H1 (cell line): ENCODE results near the gene ANKFY1. TPM values are rescaled to one million over a fixed set of nuclear protein-coding genes. Genes with fewer than 3 reads are reported as not detected.

Source experiments
- CTCF ChIA-PET: fragments of 300-600 bp; sonication (Branson Sonifier 250); formaldehyde crosslinking; loops from one replicate; lab custom pipeline; 2021; ENCODE audit not compliant: partially characterized antibody; lab: Charles Lee
- POLR2A ChIA-PET: fragments of 300-600 bp; sonication (Branson Sonifier 250); formaldehyde crosslinking; loops from one replicate; lab custom pipeline; 2021; ENCODE audit warnings: inconsistent platforms; ENCODE audit not compliant: partially characterized antibody; lab: Charles Lee
- DNase-seq, 2 experiments: peaks; one replicate each; pipeline versions ENCODE4 v3.0.0 to v3.0.0-alpha.2; 2010 to 2022; ENCODE audit warnings: low spot score in 2 of 2, low read depth in 1 of 2, mixed read lengths in 1 of 2
- FAIRE-seq: peaks from 2 replicates; lab custom pipeline; 2011; peaks lifted over from hg19 to GRCh38; lab: Jason Lieb, UNC
- H2AFZ ChIP-seq: 2 replicates; pipeline ENCODE4 v1.8.1; 2012; ENCODE audit warnings: low read length, inconsistent platforms
- H2AK5ac ChIP-seq: 2 replicates; pipeline ENCODE4 v1.6.1; 2013; ENCODE audit warnings: low read depth, low read length
- H2BK120ac ChIP-seq: replicated peaks from 2 replicates; pipeline ENCODE3; 2013; ENCODE audit warnings: low read depth, low read length, inconsistent platforms
- H2BK12ac ChIP-seq: 2 replicates; pipeline ENCODE4 v1.6.1; 2013; ENCODE audit warnings: low read depth, low read length
- H2BK15ac ChIP-seq: 2 replicates; pipeline ENCODE4 v1.6.1; 2013; ENCODE audit warnings: low read length
- H2BK20ac ChIP-seq: 2 replicates; pipeline ENCODE4 v1.6.1; 2013; ENCODE audit warnings: low read length
- H2BK5ac ChIP-seq: 2 replicates; pipeline ENCODE4 v1.6.1; 2013; ENCODE audit warnings: low read depth, low read length
- H3K14ac ChIP-seq: 2 replicates; pipeline ENCODE4 v1.6.1; 2013; ENCODE audit warnings: inconsistent platforms; ENCODE audit not compliant: insufficient read length
- H3K18ac ChIP-seq: 2 replicates; pipeline ENCODE4 v1.6.1; 2013; ENCODE audit warnings: low read length; ENCODE audit errors: extremely low read depth
- H3K23ac ChIP-seq: 2 replicates; pipeline ENCODE4 v1.6.1; 2013; ENCODE audit warnings: inconsistent platforms; ENCODE audit not compliant: insufficient read length
- H3K23me2 ChIP-seq: 2 replicates; pipeline ENCODE4 v1.6.1; 2013; ENCODE audit warnings: low read depth, low read length
- H3K27ac ChIP-seq: 2 replicates; pipeline ENCODE4 v1.6.1; 2011; ENCODE audit warnings: low read depth, low read length, inconsistent platforms
- H3K27me3 ChIP-seq, 4 experiments: replicated peaks in 1 of 4; 1 replicate in 1 of 4; 2 replicates in 3 of 4; pipeline versions ENCODE4 v1.6.1 to v1.8.1; 2011 to 2013; ENCODE audit warnings: low read length in 3 of 4, mild to moderate bottlenecking in 3 of 4, inconsistent platforms in 2 of 4, mixed read lengths in 2 of 4, moderate library complexity in 1 of 4; ENCODE audit not compliant: control insufficient read depth in 3 of 4, insufficient read depth in 3 of 4; ENCODE audit errors: extremely low read depth in 1 of 4
- H3K36me3 ChIP-seq, 4 experiments: 2 replicates each; pipeline versions ENCODE4 v1.6.1 to v1.8.1; 2011 to 2013; ENCODE audit warnings: mild to moderate bottlenecking in 4 of 4, low read length in 3 of 4, moderate library complexity in 2 of 4, control low read depth in 1 of 4, inconsistent platforms in 1 of 4; ENCODE audit not compliant: insufficient read depth in 4 of 4, control insufficient read depth in 2 of 4
- H3K4ac ChIP-seq: replicated peaks from 2 replicates; pipeline ENCODE3; 2013; ENCODE audit warnings: low read length, low read depth, mixed read lengths, inconsistent platforms; ENCODE audit not compliant: insufficient read length
- H3K4me1 ChIP-seq, 4 experiments: replicated peaks in 1 of 4; 1 replicate in 1 of 4; 2 replicates in 3 of 4; pipeline versions ENCODE4 v1.6.1 to v1.8.1; 2011 to 2013; ENCODE audit warnings: low read length in 3 of 4, inconsistent platforms in 2 of 4, mixed read lengths in 1 of 4; ENCODE audit not compliant: insufficient read depth in 4 of 4, control insufficient read depth in 3 of 4
- H3K4me2 ChIP-seq, 2 experiments: 2 replicates each; pipeline versions ENCODE4 v1.6.1 to v1.8.1; 2011 to 2013; ENCODE audit warnings: low read depth in 2 of 2, low read length in 2 of 2, control low read depth in 1 of 2, inconsistent platforms in 1 of 2, mild to moderate bottlenecking in 1 of 2; ENCODE audit not compliant: insufficient read depth in 1 of 2
- H3K4me3 ChIP-seq, 4 experiments: fragments of 200-600, 300-600 bp in 1 of 4; sonication (generic), shearing (Covaris generic), sonication (Bioruptor Twin) in 1 of 4; 2 replicates each; pipeline versions ENCODE4 v1.5.1 to v1.8.1; 2011 to 2016; ENCODE audit warnings: low read length in 4 of 4, low read depth in 3 of 4, control low read depth in 2 of 4, inconsistent platforms in 2 of 4, mild to moderate bottlenecking in 2 of 4, mixed read lengths in 1 of 4, moderate library complexity in 1 of 4; ENCODE audit not compliant: insufficient read depth in 2 of 4; ENCODE audit errors: extremely low read depth in 1 of 4
- H3K56ac ChIP-seq: replicated peaks from 2 replicates; pipeline ENCODE3; 2013; ENCODE audit warnings: low read depth, mild to moderate bottlenecking, mixed read lengths, low read length, inconsistent platforms; ENCODE audit not compliant: insufficient read length
- H3K79me1 ChIP-seq: 2 replicates; pipeline ENCODE4 v1.6.1; 2013; ENCODE audit warnings: low read depth, low read length, control low read depth
- H3K79me2 ChIP-seq, 2 experiments: 2 replicates each; pipeline versions ENCODE4 v1.6.1 to v1.8.1; 2012 to 2013; ENCODE audit warnings: low read length in 2 of 2, mild to moderate bottlenecking in 2 of 2, inconsistent platforms in 1 of 2; ENCODE audit not compliant: insufficient read depth in 2 of 2, control insufficient read depth in 1 of 2
- H3K9ac ChIP-seq, 4 experiments: replicated peaks in 1 of 4; 1 replicate in 1 of 4; 2 replicates in 3 of 4; pipeline versions ENCODE4 v1.6.1 to v1.8.1; 2011 to 2013; ENCODE audit warnings: low read depth in 3 of 4, low read length in 3 of 4, control low read depth in 2 of 4, mild to moderate bottlenecking in 2 of 4, moderate library complexity in 2 of 4, inconsistent platforms in 1 of 4; ENCODE audit errors: extremely low read depth in 1 of 4
- H3K9me3 ChIP-seq, 2 experiments: 2 replicates each; pipeline versions ENCODE4 v1.6.1 to v1.8.1; 2012 to 2013; ENCODE audit warnings: mild to moderate bottlenecking in 2 of 2, moderate library complexity in 2 of 2, control low read depth in 1 of 2, inconsistent platforms in 1 of 2, low read depth in 1 of 2, low read length in 1 of 2, mixed read lengths in 1 of 2; ENCODE audit not compliant: insufficient read depth in 2 of 2
- H4K20me1 ChIP-seq, 2 experiments: replicated peaks in 1 of 2; 2 replicates each; pipeline versions ENCODE3 to v1.8.1; 2011 to 2013; ENCODE audit warnings: inconsistent platforms in 2 of 2, low read length in 2 of 2, mild to moderate bottlenecking in 1 of 2; ENCODE audit not compliant: insufficient read depth in 2 of 2, control insufficient read depth in 1 of 2
- H4K5ac ChIP-seq: 2 replicates; pipeline ENCODE4 v1.6.1; 2013; ENCODE audit warnings: low read length, low read depth, mixed read lengths, inconsistent platforms; ENCODE audit not compliant: insufficient read length
- H4K8ac ChIP-seq: 2 replicates; pipeline ENCODE4 v1.8.0; 2013; ENCODE audit warnings: mild to moderate bottlenecking, moderate library complexity, low read length, inconsistent platforms; ENCODE audit not compliant: insufficient read depth; ENCODE audit errors: extremely low read depth
- H4K91ac ChIP-seq: replicated peaks from 2 replicates; pipeline ENCODE3; 2013; ENCODE audit warnings: low read length, mixed read lengths, inconsistent platforms; ENCODE audit not compliant: insufficient read length
- ASH2L ChIP-seq: fragments of 200-600, 300-600 bp; sonication (generic); IDR thresholded peaks from one replicate; pipeline ENCODE4 v1.7.1; 2017; ENCODE audit warnings: low read length
- RAD21 ChIP-seq, 2 experiments: IDR thresholded peaks in 1 of 2; conservative IDR thresholded peaks in 1 of 2; 2 replicates each; pipeline ENCODE4 v1.6.1; 2011; ENCODE audit warnings: low read depth in 2 of 2, low read length in 2 of 2, improper control_type of control experiment in 1 of 2, inconsistent platforms in 1 of 2, mild to moderate bottlenecking in 1 of 2, moderate library complexity in 1 of 2
- SIX5 ChIP-seq: IDR thresholded peaks from 2 replicates; pipeline ENCODE4 v1.6.1; 2011; ENCODE audit warnings: mild to moderate bottlenecking, low read depth, low read length
- WGBS, 2 experiments: shearing (Covaris generic) in 1 of 2; methylation state at CpG; one replicate each; pipeline versions ENCODE4 v1.1.6 to v1.1.7; 2013 to 2015; ENCODE audit warnings: low lambda C conversion rate in 2 of 2, mixed read lengths in 2 of 2, inconsistent platforms in 1 of 2, low coverage in 1 of 2, missing lambda C conversion rate in 1 of 2; ENCODE audit not compliant: insufficient replicate concordance in 2 of 2, insufficient coverage in 1 of 2, insufficient read length in 1 of 2; ENCODE audit errors: extremely low coverage in 1 of 2, missing lambda C conversion rate in 1 of 2; 5-methylcytosine and 5-hydroxymethylcytosine counted together
- polyA plus RNA-seq, 7 experiments: library from polyadenylated mRNA; depleted of rRNA in 3 of 7; stranded (reverse) in 5 of 7; unstranded in 2 of 7; fragments of >200 nt in 5 of 7; fragments of 200-250 nt in 2 of 7; gene quantifications; 1 replicate in 5 of 7; 2 replicates in 1 of 7; 4 replicates in 1 of 7; pipeline versions ENCODE4 v1.2.1 to v1.2.3, GENCODE V29; 2011 to 2013; ENCODE audit warnings: missing spikeins in 2 of 7, mixed read lengths in 2 of 7
- total RNA-seq: library from RNA; stranded (reverse); fragmentation: NEBNext Ultra II Directional; extraction: Animal tissue kit (Norgen Biotek cat#: 25700); gene quantifications from 2 replicates; pipeline ENCODE4 v1.2.1, GENCODE V29; 2021

ANKFY1 gene
- total and polyA plus RNA-seq, 2 of the 8 experiments (the other 6 are each of a cell fraction or from before 2014, with no cell fraction given) = 28.3 to 45.3 TPM

- no peak overlapping the region for H4K91ac ChIP-seq
- H2BK12ac ChIP-seq = no peak overlapping the region
- no peak overlapping the region for H3K4me3 ChIP-seq
- H3K79me2 ChIP-seq = no peaks in the 10 kb centered on the region
- no peak overlapping the region for H2AFZ ChIP-seq
- ChIA-PET CTCF (interaction anchor here (0.6 to 2.2 kb wide), 8 partner anchors 11 to 222 kb away, joined by 3 to 17 read pairs (median 6); no protein-coding TSS in a partner anchor), POLR2A (no interaction called here)
- no peaks in the 10 kb centered on the region for H3K9me3 ChIP-seq
- FAIRE-seq (no peak), DNase-seq (no peak)
- H2BK120ac ChIP-seq = no peak overlapping the region
- no peak overlapping the region for H2BK15ac ChIP-seq
- no peak overlapping the region for H2BK5ac ChIP-seq
- H3K79me1 ChIP-seq = no peaks in the 10 kb centered on the region
- no peaks in the 10 kb centered on the region for H3K23me2 ChIP-seq
- peaks cover 14 to 32% (median 24%) of the 10 kb centered on the region in 4 experiments for H3K36me3 ChIP-seq
- no peak overlapping the region for H3K27ac ChIP-seq
- H4K8ac ChIP-seq = no peak overlapping the region
- no peak overlapping the region for H3K56ac ChIP-seq
- no peak overlapping the region for H2BK20ac ChIP-seq
- no peak overlapping the region for H3K23ac ChIP-seq
- H3K18ac ChIP-seq = no peak overlapping the region
- peaks cover 0 to 2% of the 10 kb centered on the region in 2 experiments for H4K20me1 ChIP-seq
- TF ChIP-seq RAD21 (IDR thresholded peaks at IDR 0.05 in 1 of 2, conservative IDR thresholded peaks at IDR 0.05 in 1 of 2; ENCODE audit: low read depth in 2 of 2, low read length in 2 of 2) (no peak), ASH2L (no peak), SIX5 (no peak)
- no peak overlapping the region for H3K4me2 ChIP-seq
- 89% methylated on average over 7 of the region's 7 CpGs; no CpG with 5 or more reads in 1 of the 2 experiments for WGBS, 2 experiments
- no peak overlapping the region for H2AK5ac ChIP-seq
- H3K27me3 ChIP-seq = no peaks in the 10 kb centered on the region
- H3K9ac ChIP-seq = no peak overlapping the region
- no peaks in the 10 kb centered on the region for H3K4me1 ChIP-seq
- no peak overlapping the region for H4K5ac ChIP-seq
- no peak overlapping the region for H3K4ac ChIP-seq
- H3K14ac ChIP-seq = no peak overlapping the region
These were observed 64.8 kb downstream of the ANKFY1 start for GRCh38 chr17:4198995-4199394.
